CD14-positive monocyte (primary cell): ENCODE data around the gene LRIT1. TPM values are rescaled to one million over a fixed set of nuclear protein-coding genes. Genes with fewer than 3 reads are reported as not detected.

Experiments used
- DNase-seq, 3 donors: peaks; one replicate each; pipeline ENCODE4 v3.0.0-alpha.2; 2011 to 2022
- H2AFZ ChIP-seq: 2 replicates; pipeline ENCODE4 v1.6.0; 2012; ENCODE audit warnings: mild to moderate bottlenecking, low read depth, low read length, inconsistent platforms; ENCODE audit not compliant: insufficient read depth, poor library complexity, severe bottlenecking
- H3K27ac ChIP-seq, 2 donors: 1 replicate in 1 of 2; 2 replicates in 1 of 2; pipeline ENCODE4 v1.5.1; 2012 to 2013; ENCODE audit warnings: low read length in 2 of 2, control low read depth in 1 of 2, inconsistent platforms in 1 of 2, low read depth in 1 of 2, mild to moderate bottlenecking in 1 of 2
- H3K27me3 ChIP-seq, 2 donors: one replicate each; pipeline versions ENCODE4 v1.6.0 to v1.6.1; 2011 to 2013; ENCODE audit warnings: low read length in 2 of 2; ENCODE audit not compliant: control insufficient read depth in 2 of 2, insufficient read depth in 2 of 2
- H3K36me3 ChIP-seq, 2 donors: replicated peaks in 1 of 2; 1 replicate in 1 of 2; 2 replicates in 1 of 2; pipeline versions ENCODE4 v1.5.1 to v1.6.1; 2012 to 2013; ENCODE audit warnings: low read length in 2 of 2, control low read depth in 1 of 2, inconsistent platforms in 1 of 2, mild to moderate bottlenecking in 1 of 2; ENCODE audit not compliant: insufficient read depth in 2 of 2, control insufficient read depth in 1 of 2
- H3K4me1 ChIP-seq, 2 donors: 1 replicate in 1 of 2; 2 replicates in 1 of 2; pipeline versions ENCODE4 v1.5.1 to v1.6.1; 2012 to 2013; ENCODE audit warnings: low read length in 2 of 2, control low read depth in 1 of 2, inconsistent platforms in 1 of 2, mild to moderate bottlenecking in 1 of 2, moderate library complexity in 1 of 2; ENCODE audit not compliant: insufficient read depth in 2 of 2, control insufficient read depth in 1 of 2
- H3K4me2 ChIP-seq: replicated peaks from 2 replicates; pipeline ENCODE3; 2012; ENCODE audit warnings: low read length, moderate library complexity, mild to moderate bottlenecking; ENCODE audit not compliant: poor library complexity, severe bottlenecking; ENCODE audit errors: extremely low read depth
- H3K4me3 ChIP-seq, 3 experiments: fragments of 200-600 bp in 1 of 3; sonication (generic) in 1 of 3; replicated peaks in 1 of 3; 1 replicate in 2 of 3; 2 replicates in 1 of 3; pipeline ENCODE4 v1.5.1; 2011 to 2013; ENCODE audit warnings: low read length in 3 of 3, mild to moderate bottlenecking in 3 of 3, control low read depth in 2 of 3, low read depth in 2 of 3, inconsistent platforms in 1 of 3, moderate library complexity in 1 of 3
- H3K79me2 ChIP-seq: 2 replicates; pipeline ENCODE4 v1.6.0; 2012; ENCODE audit warnings: mild to moderate bottlenecking, control low read depth, inconsistent platforms, low read length, moderate library complexity; ENCODE audit not compliant: insufficient read depth
- H3K9ac ChIP-seq: 2 replicates; pipeline ENCODE4 v1.6.0; 2017; ENCODE audit warnings: low read length, mild to moderate bottlenecking; ENCODE audit not compliant: insufficient read depth, poor library complexity, severe bottlenecking
- H3K9me3 ChIP-seq, 2 donors: replicated peaks in 1 of 2; 1 replicate in 1 of 2; 2 replicates in 1 of 2; pipeline versions ENCODE4 v1.5.1 to v1.6.1; 2012 to 2013; ENCODE audit warnings: low read length in 2 of 2, control low read depth in 1 of 2; ENCODE audit not compliant: control insufficient read depth in 1 of 2, insufficient read depth in 1 of 2
- H4K20me1 ChIP-seq: 2 replicates; pipeline ENCODE4 v1.6.0; 2012; ENCODE audit warnings: mild to moderate bottlenecking, low read length, control low read depth, moderate library complexity; ENCODE audit not compliant: insufficient read depth
- H3K27ac Mint-ChIP-seq, 7 donors: one replicate each; pipeline ENCODE4 v1.8.0; 2020; ENCODE audit warnings: mild to moderate bottlenecking in 7 of 7, mixed read lengths in 7 of 7, moderate library complexity in 6 of 7, inconsistent platforms in 2 of 7
- H3K27me3 Mint-ChIP-seq, 3 donors: one replicate each; pipeline ENCODE4 v1.8.0; 2021 to 2022; ENCODE audit warnings: low read depth in 3 of 3, mild to moderate bottlenecking in 3 of 3, mixed read lengths in 3 of 3, moderate library complexity in 3 of 3, inconsistent platforms in 1 of 3
- H3K36me3 Mint-ChIP-seq, 2 donors: one replicate each; pipeline ENCODE4 v1.8.0; 2020; ENCODE audit warnings: mixed read lengths in 2 of 2, inconsistent platforms in 1 of 2, mild to moderate bottlenecking in 1 of 2
- H3K4me1 Mint-ChIP-seq: one replicate; pipeline ENCODE4 v1.8.0; 2020; ENCODE audit warnings: mild to moderate bottlenecking, mixed read lengths
- H3K4me3 Mint-ChIP-seq, 2 donors: one replicate each; pipeline ENCODE4 v1.8.0; 2020; ENCODE audit warnings: mild to moderate bottlenecking in 2 of 2, mixed read lengths in 2 of 2, moderate library complexity in 1 of 2
- H3K9me3 Mint-ChIP-seq, 7 donors: one replicate each; pipeline ENCODE4 v1.8.0; 2020 to 2022; ENCODE audit warnings: mixed read lengths in 7 of 7, mild to moderate bottlenecking in 6 of 7, moderate library complexity in 6 of 7, inconsistent platforms in 2 of 7
- WGBS: methylation state at CpG from one replicate; pipeline ENCODE4 v1.1.5; 2013; ENCODE audit warnings: missing lambda C conversion rate; ENCODE audit not compliant: insufficient coverage; 5-methylcytosine and 5-hydroxymethylcytosine counted together
- intact Hi-C, 2 donors: fragments of 100-400 bp; cut with micrococcal nuclease; formaldehyde crosslinking; loops; one replicate each; pipeline versions ENCODE4 v1.15.0 to v1.15.1; 2023
- polyA plus RNA-seq, 3 donors: library from polyadenylated mRNA; depleted of rRNA in 1 of 3; unstranded in 2 of 3; stranded (reverse) in 1 of 3; fragments of 300-500 nt in 2 of 3; fragments of >200 nt in 1 of 3; fragmentation: Illumina TruSeq in 2 of 3; gene quantifications; 1 replicate in 2 of 3; 2 replicates in 1 of 3; pipeline ENCODE4 v1.2.3, GENCODE V29; 2012 to 2021
- TF ChIP-seq, protein P1 (sequence below): fragments of 200-600 bp; IDR thresholded peaks from one replicate; pipeline ENCODE4 v1.8.0; 2022; ENCODE audit warnings: antibody characterized with exemption, mild to moderate bottlenecking

LRIT1 gene
- polyA plus RNA-seq, 3 donors: not detected

DNA sequence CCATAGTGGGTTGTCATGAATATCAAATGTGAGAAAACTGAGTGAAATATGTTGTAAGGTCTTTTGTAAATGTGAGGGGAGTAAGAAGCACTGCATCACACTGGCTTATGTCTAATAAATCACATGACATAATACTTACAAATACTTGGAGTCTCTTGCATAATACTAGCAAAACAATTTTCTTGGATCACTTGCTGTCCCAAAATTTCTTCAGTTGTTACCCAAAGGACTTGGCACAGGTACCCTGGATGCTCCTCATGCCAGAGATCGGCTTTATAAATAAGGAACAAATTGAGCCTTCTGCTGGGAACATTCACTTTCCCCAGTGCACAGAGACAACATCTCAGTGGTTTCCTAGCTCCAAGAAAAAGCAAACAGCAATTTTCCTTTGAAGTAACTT lies 11.0 kb downstream of the LRIT1 start:
- Histone ChIP-seq H3K79me2 (no peaks in the 10 kb centered on the region), H3K27me3 (no peaks in the 10 kb centered on the region), H4K20me1 (no peaks in the 10 kb centered on the region), H3K36me3 (no peaks in the 10 kb centered on the region), H3K9me3 (no peaks in the 10 kb centered on the region), H3K4me1 (no peaks in the 10 kb centered on the region), H3K27ac (no peak overlapping the region), H3K4me2 (no peak overlapping the region), H2AFZ (no peak overlapping the region), H3K9ac (no peak overlapping the region), H3K4me3 (no peak overlapping the region)
- intact Hi-C loops: no loop called here
- H3K27ac Mint-ChIP-seq: no peak overlapping the region
- H3K4me3 Mint-ChIP-seq: no peak overlapping the region
- peaks cover 0 to 7% (median 0%) of the 10 kb centered on the region in 7 donors for H3K9me3 Mint-ChIP-seq
- 100% methylated on average over 1 of the region's 1 CpG for WGBS
- peaks cover 2 to 7% (median 5%) of the 10 kb centered on the region in 3 donors for H3K27me3 Mint-ChIP-seq
- DNase-seq: no peak
- TF ChIP-seq, protein P1, sequence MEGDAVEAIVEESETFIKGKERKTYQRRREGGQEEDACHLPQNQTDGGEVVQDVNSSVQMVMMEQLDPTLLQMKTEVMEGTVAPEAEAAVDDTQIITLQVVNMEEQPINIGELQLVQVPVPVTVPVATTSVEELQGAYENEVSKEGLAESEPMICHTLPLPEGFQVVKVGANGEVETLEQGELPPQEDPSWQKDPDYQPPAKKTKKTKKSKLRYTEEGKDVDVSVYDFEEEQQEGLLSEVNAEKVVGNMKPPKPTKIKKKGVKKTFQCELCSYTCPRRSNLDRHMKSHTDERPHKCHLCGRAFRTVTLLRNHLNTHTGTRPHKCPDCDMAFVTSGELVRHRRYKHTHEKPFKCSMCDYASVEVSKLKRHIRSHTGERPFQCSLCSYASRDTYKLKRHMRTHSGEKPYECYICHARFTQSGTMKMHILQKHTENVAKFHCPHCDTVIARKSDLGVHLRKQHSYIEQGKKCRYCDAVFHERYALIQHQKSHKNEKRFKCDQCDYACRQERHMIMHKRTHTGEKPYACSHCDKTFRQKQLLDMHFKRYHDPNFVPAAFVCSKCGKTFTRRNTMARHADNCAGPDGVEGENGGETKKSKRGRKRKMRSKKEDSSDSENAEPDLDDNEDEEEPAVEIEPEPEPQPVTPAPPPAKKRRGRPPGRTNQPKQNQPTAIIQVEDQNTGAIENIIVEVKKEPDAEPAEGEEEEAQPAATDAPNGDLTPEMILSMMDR: no peak
- H3K4me1 Mint-ChIP-seq: no peaks in the 10 kb centered on the region
- no peaks in the 10 kb centered on the region for H3K36me3 Mint-ChIP-seq

GRCh38 chr10:84227810-84228209 lies 13.5 kb downstream of the LRIT1 start:
- H3K27me3 ChIP-seq: no peaks in the 10 kb centered on the region
- no peak overlapping the region for H3K4me2 ChIP-seq
- H3K79me2 ChIP-seq: no peaks in the 10 kb centered on the region
- H3K36me3 ChIP-seq: no peaks in the 10 kb centered on the region
- H3K4me3 ChIP-seq: no peak overlapping the region
- Mint-ChIP-seq H3K4me3 (no peak overlapping the region), H3K4me1 (no peaks in the 10 kb centered on the region), H3K36me3 (no peaks in the 10 kb centered on the region), H3K27me3 (peaks cover 3 to 7% (median 6%) of the 10 kb centered on the region in 3 donors), H3K27ac (no peak overlapping the region), H3K9me3 (peaks cover 0 to 7% (median 0%) of the 10 kb centered on the region in 7 donors)
- H3K4me1 ChIP-seq: no peaks in the 10 kb centered on the region
- WGBS: 44% methylated on average over 2 of the region's 4 CpGs
- no peaks in the 10 kb centered on the region for H4K20me1 ChIP-seq
- H2AFZ ChIP-seq: no peak overlapping the region
- H3K27ac ChIP-seq: no peak overlapping the region
- TF ChIP-seq, protein P1: no peak
- no peaks in the 10 kb centered on the region for H3K9me3 ChIP-seq
- intact Hi-C loops: no loop called here
- H3K9ac ChIP-seq: no peak overlapping the region
- DNase-seq: no peak
